Right ventricle myocardium inferior (tissue), 1 donor: ENCODE measurements around the gene ADAMTSL1. TPM values are rescaled to one million over a fixed set of nuclear protein-coding genes. Genes with fewer than 3 reads are reported as not detected.

Source experiments
- ATAC-seq: fragments of 200-7000 bp; cut with Tn5 transposase; one replicate; pipeline ENCODE4 v1.9.1; 2020; ENCODE audit warnings: mild to moderate bottlenecking, moderate library complexity
- DNase-seq: peaks from one replicate; pipeline ENCODE4 v3.0.0; 2021; ENCODE audit errors: missing footprints
- intact Hi-C: fragments of 100-400 bp; cut with DNase I; formaldehyde crosslinking; loops from one replicate; pipeline ENCODE4 v1.11.0; 2022
- long read RNA-seq: library from polyadenylated mRNA; unstranded; transcript quantifications from one replicate; pipeline ENCODE4 v2.0.0, GENCODE V29; 2021
- total RNA-seq: library from RNA; stranded (reverse); fragmentation: NEBNext Ultra II Directional; extraction: Animal tissue kit (Norgen Biotek cat#: 25700); gene quantifications from one replicate; pipeline ENCODE4 v1.2.1, GENCODE V29; 2021
- donor health status: DM: no; HTN: yes; CAD: no; lungs with severe emphysema.

Gene ADAMTSL1
- total RNA-seq, result 1.9 TPM
- long read RNA-seq, result 0 reads

- DNase-seq (no peak), ATAC-seq (peak; percentile 82)
- intact Hi-C loops, result no loop called here
Measured at GRCh38 chr9:18473652-18474279, at the start of gene ADAMTSL1. Gene ADAMTSL1 (plus strand): TSS chr9:18474153. CDS start chr9:18474233, 80 bp downstream.

GRCh38 chr9:18427691-18428090 lies 46.3 kb upstream of the ADAMTSL1 start:
- DNase-seq (no peak), ATAC-seq (no peak)
- intact Hi-C loops, result no loop called here

DNA sequence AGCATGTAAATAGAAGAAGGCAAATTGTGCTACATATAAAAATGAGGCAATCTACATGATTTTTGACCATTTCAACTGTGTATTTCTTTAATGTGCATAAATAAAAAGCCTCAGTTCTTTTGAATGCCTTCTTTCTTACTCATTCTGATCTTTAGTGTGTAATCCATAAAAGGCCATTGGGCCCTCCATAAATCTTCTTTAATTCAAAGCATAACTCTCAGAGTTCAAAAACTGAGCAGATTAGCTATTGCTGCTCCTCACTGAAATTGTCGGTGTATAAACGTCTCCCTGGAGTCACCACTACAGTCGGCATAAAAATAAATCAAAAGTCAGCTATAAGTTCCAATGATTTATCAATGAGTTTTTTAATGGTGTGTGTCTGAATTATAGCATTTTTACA lies 45.3 kb upstream of the ADAMTSL1 start:
- no peak for DNase-seq

GRCh38 chr9:18429070-18429469 lies 44.9 kb upstream of the ADAMTSL1 start:
- no peak for ATAC-seq
- intact Hi-C loops, result no loop called here

More for the DNA sequence above, 45.3 kb upstream of the ADAMTSL1 start:
- no peak for ATAC-seq
- intact Hi-C loops, result no loop called here

GRCh38 chr9:18433620-18434019 lies 40.3 kb upstream of the ADAMTSL1 start:
- ATAC-seq, result no peak
- intact Hi-C loops, result no loop called here

More at GRCh38 chr9:18429070-18429469, 44.9 kb upstream of the ADAMTSL1 start:
- no peak for DNase-seq

GRCh38 chr9:18437315-18438201 lies 36.4 kb upstream of the ADAMTSL1 start:
- intact Hi-C loops, result loop anchor here (5.0 kb wide), 1 partner anchor 75 kb away; no protein-coding TSS in a partner anchor
- DNase-seq (peak; percentile 71), ATAC-seq (peak; percentile 86)

More at GRCh38 chr9:18433620-18434019, 40.3 kb upstream of the ADAMTSL1 start:
- DNase-seq, result no peak

- intact Hi-C loops, result loop anchor here (5.0 kb wide), 1 partner anchor 76 kb away; no protein-coding TSS in a partner anchor
- DNase-seq (peak; percentile 72), ATAC-seq (peak; percentile 41)
Measured at GRCh38 chr9:18438300-18438925, 35.5 kb upstream of the ADAMTSL1 start.

DNA sequence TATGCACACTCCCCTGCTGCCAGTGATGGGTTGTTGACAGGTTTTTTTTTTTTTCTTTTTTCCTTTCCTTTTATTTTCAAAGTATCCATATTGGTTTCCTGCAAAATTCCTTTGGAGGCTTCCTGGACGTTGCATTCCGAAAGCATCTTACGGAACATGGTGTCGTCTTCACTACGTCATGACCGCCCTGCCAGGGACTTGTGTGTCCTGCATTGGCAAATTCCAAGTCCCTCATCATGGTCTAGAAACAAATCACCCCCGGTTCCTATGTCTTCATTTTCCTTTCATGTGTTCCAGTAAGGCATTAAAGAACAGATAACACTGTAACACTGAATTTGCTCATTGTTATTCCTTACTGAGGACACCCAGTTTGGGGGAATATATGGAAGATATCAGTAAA lies 35.0 kb upstream of the ADAMTSL1 start:
- no peak for ATAC-seq
- intact Hi-C loops, result loop anchor here (5.0 kb wide), 1 partner anchor 77 kb away; no protein-coding TSS in a partner anchor

GRCh38 chr9:18441261-18441660 lies 32.7 kb upstream of the ADAMTSL1 start:
- intact Hi-C loops, result loop anchor here (5.0 to 10.0 kb wide), 2 partner anchors 586 to 1014 kb away; no protein-coding TSS in a partner anchor
- DNase-seq (no peak), ATAC-seq (no peak)

More for the DNA sequence above, 35.0 kb upstream of the ADAMTSL1 start:
- DNase-seq, result no peak

GRCh38 chr9:18442629-18443491 lies 31.1 kb upstream of the ADAMTSL1 start:
- intact Hi-C loops, result loop anchor here (2.0 to 10.0 kb wide), 3 partner anchors 188 to 1012 kb away; no protein-coding TSS in a partner anchor
- ATAC-seq (peak; percentile 77), DNase-seq (peak; percentile 70)

DNA sequence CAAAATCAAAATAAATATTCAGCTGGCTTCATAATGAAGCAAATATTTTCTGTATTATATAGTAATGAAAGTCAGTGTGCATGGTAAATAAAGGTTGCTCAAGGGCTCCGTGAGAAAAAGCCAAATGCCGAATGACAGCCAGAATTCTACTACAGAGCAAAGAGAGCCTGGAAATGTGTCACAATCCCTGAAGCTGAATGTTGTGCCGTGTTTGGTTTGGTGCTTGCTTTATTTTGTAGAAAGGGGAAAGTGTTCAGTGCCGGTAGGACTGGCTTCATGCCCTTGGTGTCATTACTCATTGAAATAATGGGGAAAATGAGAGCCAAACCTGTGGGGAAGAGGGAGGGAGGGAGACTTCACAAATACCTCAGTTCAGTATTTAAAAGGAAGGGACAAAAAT lies 26.8 kb upstream of the ADAMTSL1 start:
- DNase-seq (no peak), ATAC-seq (peak; percentile 54)
- intact Hi-C loops, result loop anchor here (10.0 kb wide), 1 partner anchor 1008 kb away; no protein-coding TSS in a partner anchor

DNA sequence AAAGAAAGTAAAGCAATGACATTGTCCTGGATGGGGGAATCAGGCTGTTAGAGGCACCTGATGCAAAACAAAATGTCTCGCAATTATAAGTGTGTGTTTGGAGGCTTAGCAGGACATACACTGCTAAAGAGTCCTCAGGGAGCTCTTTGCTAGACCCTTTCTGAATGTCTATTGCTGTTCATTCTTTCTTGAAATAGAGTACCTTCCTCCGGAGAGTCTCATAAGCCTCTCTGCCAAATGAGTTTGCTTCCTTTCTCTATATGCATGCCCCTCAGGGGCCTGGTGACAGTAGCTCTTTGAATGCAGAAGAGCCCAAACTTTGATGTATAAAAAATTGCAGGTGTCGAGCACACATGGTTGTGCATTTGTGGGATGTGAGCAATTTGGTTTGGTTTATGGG lies 26.4 kb upstream of the ADAMTSL1 start:
- ATAC-seq (no peak), DNase-seq (no peak)
- intact Hi-C loops, result loop anchor here (10.0 kb wide), 1 partner anchor 1007 kb away; no protein-coding TSS in a partner anchor

- intact Hi-C loops, result loop anchor here (10.0 kb wide), 1 partner anchor 1007 kb away; no protein-coding TSS in a partner anchor
- DNase-seq (no peak), ATAC-seq (no peak)
Measured at GRCh38 chr9:18448101-18448500, 25.9 kb upstream of the ADAMTSL1 start.

DNA sequence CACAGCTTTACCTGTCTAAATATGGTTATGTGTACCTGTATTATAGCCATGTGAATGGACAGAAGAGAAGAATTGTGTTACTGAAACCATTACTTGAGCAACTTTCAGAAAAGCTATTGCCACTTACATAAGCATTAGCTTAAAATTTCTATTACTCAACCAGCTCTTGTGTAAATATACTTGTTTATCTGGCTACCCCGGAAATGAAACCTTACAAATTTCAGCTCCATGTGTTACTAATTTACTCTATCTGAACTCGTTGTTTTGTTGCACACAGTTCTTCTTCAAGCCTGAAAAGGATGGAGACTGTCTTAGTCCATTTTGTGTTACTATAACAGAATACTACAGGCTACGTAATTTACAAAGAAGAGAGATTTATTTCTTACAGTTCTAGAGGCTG lies 22.5 kb upstream of the ADAMTSL1 start:
- intact Hi-C loops, result no loop called here
- DNase-seq (no peak), ATAC-seq (no peak)

GRCh38 chr9:18452276-18452675 lies 21.7 kb upstream of the ADAMTSL1 start:
- DNase-seq, result no peak

GRCh38 chr9:18456624-18457237 lies 17.2 kb upstream of the ADAMTSL1 start:
- no peak for DNase-seq
- no peak for ATAC-seq
- intact Hi-C loops, result no loop called here

More at GRCh38 chr9:18452276-18452675, 21.7 kb upstream of the ADAMTSL1 start:
- no peak for ATAC-seq
- intact Hi-C loops, result no loop called here

DNA sequence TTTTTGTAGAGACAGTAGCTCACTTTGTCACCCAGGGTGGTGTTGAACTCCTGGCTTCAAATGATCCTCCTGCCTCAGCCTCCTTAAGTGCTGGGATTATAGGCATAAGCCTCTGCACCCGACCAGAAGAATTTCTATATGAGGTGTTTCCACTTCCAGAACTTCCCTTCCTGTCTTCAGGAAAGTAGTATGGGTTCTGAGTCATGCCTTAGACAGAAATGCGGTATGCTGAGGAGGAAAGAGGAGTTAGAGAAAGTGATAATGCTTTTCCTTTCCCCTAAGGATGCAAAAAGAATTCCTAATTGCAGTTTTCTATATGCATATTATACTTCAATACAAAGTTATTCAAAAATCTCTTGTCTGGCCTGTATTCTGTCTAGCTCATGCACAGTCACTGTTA lies 16.4 kb upstream of the ADAMTSL1 start:
- no peak for ATAC-seq
- DNase-seq, result no peak
- intact Hi-C loops, result no loop called here
